Kidney (tissue), 14 donors: ENCODE measurements around the gene GNPTAB. TPM values are rescaled to one million over a fixed set of nuclear protein-coding genes. Genes with fewer than 3 reads are reported as not detected.
A peak's percentile ranks its signal among the peaks of the same experiment; 100 is the strongest.

Experiments
- DNase-seq, 5 donors: peaks; one replicate each; pipeline ENCODE4 v3.0.0-alpha.2; 2013 to 2020
- FAIRE-seq: peaks from 2 replicates; lab custom pipeline; 2012; peaks lifted over from hg19 to GRCh38; lab: Jason Lieb, UNC
- H3K27ac ChIP-seq, 2 donors: one replicate each; pipeline ENCODE4 v1.7.0; 2013; ENCODE audit warnings: low read depth in 2 of 2, low read length in 2 of 2, inconsistent platforms in 1 of 2
- H3K27me3 ChIP-seq: one replicate; pipeline ENCODE4 v1.7.1; 2013; ENCODE audit warnings: low read length, inconsistent platforms; ENCODE audit not compliant: control insufficient read depth, insufficient read depth
- H3K36me3 ChIP-seq, 3 donors: one replicate each; pipeline versions ENCODE4 v1.7.0 to v1.7.1; 2013; ENCODE audit warnings: low read length in 3 of 3, control low read depth in 1 of 3, inconsistent platforms in 1 of 3; ENCODE audit not compliant: insufficient read depth in 3 of 3, control insufficient read depth in 2 of 3
- H3K4me1 ChIP-seq, 3 donors: one replicate each; pipeline versions ENCODE4 v1.7.0 to v1.7.1; 2013; ENCODE audit warnings: low read length in 3 of 3, inconsistent platforms in 1 of 3, low read depth in 1 of 3; ENCODE audit not compliant: control insufficient read depth in 2 of 3, insufficient read depth in 2 of 3
- H3K4me3 ChIP-seq, 3 donors: one replicate each; pipeline versions ENCODE4 v1.7.0 to v1.8.1; 2013; ENCODE audit warnings: low read length in 3 of 3, control low read depth in 1 of 3, inconsistent platforms in 1 of 3
- H3K9ac ChIP-seq, 3 donors: one replicate each; pipeline versions ENCODE4 v1.7.0 to v1.7.1; 2013; ENCODE audit warnings: low read length in 3 of 3, control low read depth in 1 of 3, inconsistent platforms in 1 of 3
- H3K9me3 ChIP-seq, 3 donors: one replicate each; pipeline versions ENCODE4 v1.7.0 to v1.7.1; 2013; ENCODE audit warnings: low read length in 3 of 3, control low read depth in 1 of 3, inconsistent platforms in 1 of 3; ENCODE audit not compliant: control insufficient read depth in 2 of 3, insufficient read depth in 1 of 3
- intact Hi-C: fragments of 100-400 bp; cut with DNase I; formaldehyde crosslinking; loops from one replicate; pipeline ENCODE4 v1.11.1; 2022
- polyA plus RNA-seq: library from polyadenylated mRNA; stranded (reverse); fragments of 350-450 nt; fragmentation: Illumina TruSeq; extraction: RNeasy Lipid Tissue Mini Kit (QIAGEN cat#74804); gene quantifications from one replicate; pipeline ENCODE4 v1.2.3, GENCODE V29; 2014; ENCODE audit warnings: low read depth, low replicate concordance; ENCODE audit not compliant: insufficient read depth
- total RNA-seq: library from RNA; stranded (reverse); fragmentation: NEBNext Ultra II Directional; extraction: Animal tissue kit (Norgen Biotek cat#: 25700); gene quantifications from one replicate; pipeline ENCODE4 v1.2.1, GENCODE V29; 2021
- TF ChIP-seq, protein P1 (sequence below): IDR thresholded peaks from 3 replicates; pipeline ENCODE4 v1.5.1; 2012; ENCODE audit warnings: mild to moderate bottlenecking, moderate library complexity, borderline replicate concordance; ENCODE audit not compliant: insufficient read depth; ENCODE audit errors: extremely low read depth
- donor health status: control.
- donor health status: control.
- donor health status: control.
- donor health status: control.
- donor health status: control.
- donor health status: DM: yes; HTN: yes; CAD: no.
- donor health status: Normal renal cell carcinoma (clear cell type).

Gene GNPTAB
- total and polyA plus RNA-seq, 2 donors from 2014 or later: 17.8 to 46.0 TPM

- FAIRE-seq: no peak
- Histone ChIP-seq H3K27ac (no peak overlapping the region), H3K27me3 (no peaks in the 10 kb centered on the region), H3K9me3 (no peaks in the 10 kb centered on the region), H3K9ac (no peak overlapping the region), H3K36me3 (peaks cover 0 to 17% (median 9%) of the 10 kb centered on the region in 3 donors), H3K4me3 (no peak overlapping the region), H3K4me1 (no peaks in the 10 kb centered on the region)
- TF ChIP-seq, protein P1, sequence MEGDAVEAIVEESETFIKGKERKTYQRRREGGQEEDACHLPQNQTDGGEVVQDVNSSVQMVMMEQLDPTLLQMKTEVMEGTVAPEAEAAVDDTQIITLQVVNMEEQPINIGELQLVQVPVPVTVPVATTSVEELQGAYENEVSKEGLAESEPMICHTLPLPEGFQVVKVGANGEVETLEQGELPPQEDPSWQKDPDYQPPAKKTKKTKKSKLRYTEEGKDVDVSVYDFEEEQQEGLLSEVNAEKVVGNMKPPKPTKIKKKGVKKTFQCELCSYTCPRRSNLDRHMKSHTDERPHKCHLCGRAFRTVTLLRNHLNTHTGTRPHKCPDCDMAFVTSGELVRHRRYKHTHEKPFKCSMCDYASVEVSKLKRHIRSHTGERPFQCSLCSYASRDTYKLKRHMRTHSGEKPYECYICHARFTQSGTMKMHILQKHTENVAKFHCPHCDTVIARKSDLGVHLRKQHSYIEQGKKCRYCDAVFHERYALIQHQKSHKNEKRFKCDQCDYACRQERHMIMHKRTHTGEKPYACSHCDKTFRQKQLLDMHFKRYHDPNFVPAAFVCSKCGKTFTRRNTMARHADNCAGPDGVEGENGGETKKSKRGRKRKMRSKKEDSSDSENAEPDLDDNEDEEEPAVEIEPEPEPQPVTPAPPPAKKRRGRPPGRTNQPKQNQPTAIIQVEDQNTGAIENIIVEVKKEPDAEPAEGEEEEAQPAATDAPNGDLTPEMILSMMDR: no peak
- intact Hi-C loops: no loop called here
- DNase-seq: no peak
Measured at GRCh38 chr12:101749657-101750056, 81.1 kb downstream of the GNPTAB start.

DNA sequence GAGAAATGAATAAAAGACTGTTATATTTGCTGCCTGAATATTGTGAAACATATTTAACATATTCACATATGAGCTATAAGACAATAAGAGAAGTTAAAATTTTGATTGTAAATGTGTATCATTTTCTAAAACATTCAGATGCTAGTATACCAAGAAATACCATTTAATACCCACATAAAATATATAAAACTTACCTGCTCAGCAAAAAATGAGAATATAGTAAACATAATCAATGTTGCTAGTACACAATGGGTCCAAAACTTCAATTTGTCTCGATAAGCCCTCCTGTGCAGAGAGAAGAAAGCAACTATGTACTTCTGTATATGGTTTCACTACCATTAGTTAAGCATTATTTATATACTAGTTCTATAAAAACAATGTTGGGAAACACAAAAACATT is 81.9 kb downstream of the GNPTAB start:
- Histone ChIP-seq H3K4me1 (no peaks in the 10 kb centered on the region), H3K9me3 (no peaks in the 10 kb centered on the region), H3K4me3 (no peak overlapping the region), H3K9ac (no peak overlapping the region), H3K27ac (no peak overlapping the region), H3K27me3 (no peaks in the 10 kb centered on the region), H3K36me3 (peaks cover 0 to 24% (median 9%) of the 10 kb centered on the region in 3 donors)
- intact Hi-C loops: no loop called here
- no peak for DNase-seq
- no peak for FAIRE-seq
- TF ChIP-seq, protein P1: no peak

DNA sequence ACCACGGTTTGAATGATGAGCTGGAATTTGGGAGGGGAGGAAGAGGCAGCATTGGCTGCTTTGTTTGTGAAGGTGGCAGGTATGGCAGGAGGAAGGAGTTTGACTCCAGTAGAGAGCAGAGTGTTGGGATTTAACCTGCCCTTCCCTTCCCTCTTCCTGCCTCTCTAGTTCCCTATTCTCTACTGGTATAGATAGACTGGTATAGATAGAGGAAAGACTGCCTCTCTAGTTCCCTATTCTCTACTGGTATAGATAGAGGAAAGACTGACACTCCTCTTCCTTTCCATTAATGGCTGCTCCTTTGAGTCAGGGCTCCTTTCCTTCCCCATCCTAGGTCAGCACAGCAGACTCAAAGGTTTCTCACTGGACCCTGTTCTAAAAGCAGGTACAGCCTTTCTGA is 83.1 kb downstream of the GNPTAB start:
- Histone ChIP-seq H3K4me3 (no peak overlapping the region), H3K27ac (no peak overlapping the region), H3K27me3 (no peaks in the 10 kb centered on the region), H3K36me3 (peaks cover 0 to 27% (median 9%) of the 10 kb centered on the region in 3 donors), H3K4me1 (no peaks in the 10 kb centered on the region), H3K9ac (no peak overlapping the region), H3K9me3 (no peaks in the 10 kb centered on the region)
- DNase-seq (no peak), FAIRE-seq (no peak)
- intact Hi-C loops: no loop called here
- TF ChIP-seq, protein P1: no peak

GRCh38 chr12:101746661-101747060 is 84.1 kb downstream of the GNPTAB start:
- H3K9ac ChIP-seq: no peak overlapping the region
- no peak for FAIRE-seq
- intact Hi-C loops: no loop called here
- TF ChIP-seq, protein P1: no peak
- no peaks in the 10 kb centered on the region for H3K9me3 ChIP-seq
- no peak overlapping the region for H3K27ac ChIP-seq
- H3K27me3 ChIP-seq: no peaks in the 10 kb centered on the region
- peak in 2 of 5 donors; percentile 13 to 47 for DNase-seq
- H3K4me3 ChIP-seq: no peak overlapping the region
- peaks cover 0 to 24% (median 8%) of the 10 kb centered on the region in 3 donors for H3K36me3 ChIP-seq
- H3K4me1 ChIP-seq: no peaks in the 10 kb centered on the region
